ENCODE measurements around the gene VIL1. TPM values are rescaled to one million over a fixed set of nuclear protein-coding genes. Genes with fewer than 3 reads are reported as not detected.

The VIL1 gene
- total RNA-seq, 1 donor from 2014 or later = not detected

DNA sequence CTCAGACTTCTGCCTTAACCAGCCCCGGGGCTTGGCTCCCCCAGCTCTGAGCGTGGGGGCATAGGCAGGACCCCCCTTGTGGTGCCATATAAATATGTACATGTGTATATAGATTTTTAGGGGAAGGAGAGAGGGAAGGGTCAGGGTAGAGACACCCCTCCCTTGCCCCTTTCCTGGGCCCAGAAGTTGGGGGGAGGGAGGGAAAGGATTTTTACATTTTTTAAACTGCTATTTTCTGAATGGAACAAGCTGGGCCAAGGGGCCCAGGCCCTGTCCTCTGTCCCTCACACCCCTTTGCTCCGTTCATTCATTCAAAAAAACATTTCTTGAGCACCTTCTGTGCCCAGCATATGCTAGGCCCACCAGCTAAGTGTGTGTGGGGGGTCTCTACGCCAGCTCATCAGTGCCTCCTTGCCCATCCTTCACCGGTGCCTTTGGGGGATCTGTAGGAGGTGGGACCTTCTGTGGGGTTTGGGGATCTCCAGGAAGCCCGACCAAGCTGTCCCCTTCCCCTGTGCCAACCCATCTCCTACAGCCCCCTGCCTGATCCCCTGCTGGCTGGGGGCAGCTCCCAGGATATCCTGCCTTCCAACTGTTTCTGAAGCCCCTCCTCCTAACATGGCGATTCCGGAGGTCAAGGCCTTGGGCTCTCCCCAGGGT lies 13.7 kb upstream of the VIL1 start:
- Mint-ChIP-seq H3K4me1 (peaks cover 24% of the 10 kb centered on the region), H3K36me3 (ENCODE audit: low read depth) (no peaks in the 10 kb centered on the region), H3K9me3 (no peaks in the 10 kb centered on the region), H3K27ac (ENCODE audit: unreplicated experiment) (peak overlapping the region; percentile 19), H3K27me3 (ENCODE audit: low read depth) (no peaks in the 10 kb centered on the region), H3K4me3 (peak overlapping the region; percentile 83)
- no peak for DNase-seq (ENCODE audit: low read depth, low spot score)
- TF ChIP-seq, protein P1, sequence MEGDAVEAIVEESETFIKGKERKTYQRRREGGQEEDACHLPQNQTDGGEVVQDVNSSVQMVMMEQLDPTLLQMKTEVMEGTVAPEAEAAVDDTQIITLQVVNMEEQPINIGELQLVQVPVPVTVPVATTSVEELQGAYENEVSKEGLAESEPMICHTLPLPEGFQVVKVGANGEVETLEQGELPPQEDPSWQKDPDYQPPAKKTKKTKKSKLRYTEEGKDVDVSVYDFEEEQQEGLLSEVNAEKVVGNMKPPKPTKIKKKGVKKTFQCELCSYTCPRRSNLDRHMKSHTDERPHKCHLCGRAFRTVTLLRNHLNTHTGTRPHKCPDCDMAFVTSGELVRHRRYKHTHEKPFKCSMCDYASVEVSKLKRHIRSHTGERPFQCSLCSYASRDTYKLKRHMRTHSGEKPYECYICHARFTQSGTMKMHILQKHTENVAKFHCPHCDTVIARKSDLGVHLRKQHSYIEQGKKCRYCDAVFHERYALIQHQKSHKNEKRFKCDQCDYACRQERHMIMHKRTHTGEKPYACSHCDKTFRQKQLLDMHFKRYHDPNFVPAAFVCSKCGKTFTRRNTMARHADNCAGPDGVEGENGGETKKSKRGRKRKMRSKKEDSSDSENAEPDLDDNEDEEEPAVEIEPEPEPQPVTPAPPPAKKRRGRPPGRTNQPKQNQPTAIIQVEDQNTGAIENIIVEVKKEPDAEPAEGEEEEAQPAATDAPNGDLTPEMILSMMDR (conservative IDR thresholded peaks at IDR 0.05) = no peak

DNA sequence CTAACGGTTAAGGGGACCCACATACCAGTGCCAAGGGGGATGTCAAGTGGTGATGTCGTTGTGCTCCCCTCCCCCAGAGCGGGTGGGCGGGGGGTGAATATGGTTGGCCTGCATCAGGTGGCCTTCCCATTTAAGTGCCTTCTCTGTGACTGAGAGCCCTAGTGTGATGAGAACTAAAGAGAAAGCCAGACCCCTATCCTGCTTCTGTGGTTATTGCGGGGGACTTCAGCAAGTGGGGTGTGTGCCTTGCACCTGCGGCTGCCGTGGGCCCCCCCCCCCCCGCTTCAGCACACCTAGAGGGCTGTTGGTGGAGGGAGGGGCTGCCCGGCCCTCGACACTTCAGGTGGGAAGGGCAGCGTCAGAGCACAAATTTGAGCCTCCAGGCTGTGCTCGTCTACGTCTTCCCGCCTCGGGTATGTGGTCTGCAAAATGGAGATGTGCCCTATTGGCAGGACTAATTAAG lies 13.1 kb upstream of the VIL1 start:
- H3K4me1 Mint-ChIP-seq = peaks cover 24% of the 10 kb centered on the region
- peak overlapping the region; percentile 83 for H3K4me3 Mint-ChIP-seq
- H3K27ac Mint-ChIP-seq (ENCODE audit: unreplicated experiment) = peak overlapping the region; percentile 19
- no peaks in the 10 kb centered on the region for H3K27me3 Mint-ChIP-seq (ENCODE audit: low read depth)
- DNase-seq (ENCODE audit: low read depth, low spot score) = no peak
- no peaks in the 10 kb centered on the region for H3K9me3 Mint-ChIP-seq
- TF ChIP-seq, protein P1 (conservative IDR thresholded peaks at IDR 0.05) = no peak
- H3K36me3 Mint-ChIP-seq (ENCODE audit: low read depth) = no peaks in the 10 kb centered on the region

DNA sequence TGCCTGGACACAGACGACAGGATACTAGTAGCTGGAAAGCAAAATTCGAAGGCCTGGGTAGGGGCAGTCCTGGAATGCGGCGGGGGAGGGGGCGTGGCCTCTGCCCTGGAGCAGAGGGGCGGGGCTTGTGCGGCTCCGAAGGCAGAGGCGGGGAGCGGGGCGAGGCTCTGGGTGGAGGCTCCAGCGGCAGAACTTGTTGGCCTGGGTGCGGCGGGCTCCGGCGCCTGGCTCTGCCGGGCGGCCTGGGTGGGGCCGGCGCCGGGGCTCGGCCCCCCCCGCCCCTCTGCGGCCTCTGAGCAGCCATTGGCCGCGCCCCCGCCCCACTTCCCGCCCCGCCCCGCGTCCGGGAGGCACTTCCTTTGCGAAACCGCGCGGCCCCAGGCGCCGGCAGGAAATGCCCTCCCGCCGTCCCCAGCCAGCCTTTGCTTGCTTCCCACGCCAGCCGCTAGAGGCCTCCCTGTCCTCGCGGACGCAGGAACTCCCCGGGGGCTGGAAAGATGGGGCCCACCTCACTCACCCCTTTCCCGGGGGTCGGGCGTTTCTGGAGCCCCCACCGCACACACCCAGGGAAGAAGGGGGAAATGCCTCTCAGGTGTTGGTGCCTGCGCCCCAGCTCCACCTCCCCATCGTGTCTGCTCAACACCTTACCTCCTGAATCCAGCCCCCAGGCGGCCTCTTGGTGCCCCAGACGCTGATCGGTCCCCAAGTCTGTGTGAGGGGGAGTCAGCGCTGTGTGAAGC lies 12.5 kb upstream of the VIL1 start:
- Mint-ChIP-seq H3K4me3 (peak overlapping the region; percentile 86), H3K27me3 (ENCODE audit: low read depth) (no peaks in the 10 kb centered on the region), H3K4me1 (peaks cover 24% of the 10 kb centered on the region), H3K9me3 (no peaks in the 10 kb centered on the region), H3K36me3 (ENCODE audit: low read depth) (no peaks in the 10 kb centered on the region), H3K27ac (ENCODE audit: unreplicated experiment) (peak overlapping the region; percentile 92)
- DNase-seq (ENCODE audit: low read depth, low spot score) = peak; percentile 95
- TF ChIP-seq, protein P1 (conservative IDR thresholded peaks at IDR 0.05) = peak; percentile 77

DNA sequence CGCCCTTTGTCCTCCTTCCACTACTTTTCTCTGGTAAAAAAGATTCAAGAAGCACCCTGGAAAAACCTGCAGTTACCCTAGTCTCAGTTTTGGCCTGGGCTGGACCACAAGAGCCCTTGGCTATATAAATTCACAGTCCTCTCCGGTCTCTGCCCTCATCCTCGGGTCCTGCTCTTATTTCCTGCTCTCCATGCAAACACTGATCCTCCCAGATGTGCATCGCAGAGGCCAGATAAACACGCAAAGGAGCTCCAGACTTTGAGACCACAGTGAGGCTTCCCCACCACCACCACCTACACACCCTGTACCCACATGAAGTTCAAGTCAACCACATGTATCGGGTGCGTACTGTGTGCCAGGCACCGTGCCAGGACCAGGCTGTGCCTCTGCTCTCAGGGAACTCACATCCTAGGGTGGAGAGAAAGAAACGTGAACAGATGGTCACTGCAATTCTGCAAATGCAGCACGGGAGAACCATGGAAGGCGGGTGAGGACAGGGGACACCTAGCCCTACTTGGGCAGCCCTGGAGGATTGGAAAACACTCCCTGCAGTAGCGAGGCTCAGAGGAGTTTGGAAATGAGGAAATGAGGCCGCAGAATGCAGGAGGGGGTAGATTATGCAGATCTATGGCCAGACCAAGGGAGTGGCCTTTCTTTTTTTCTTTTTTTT lies 11.8 kb upstream of the VIL1 start:
- H3K9me3 Mint-ChIP-seq = no peaks in the 10 kb centered on the region
- H3K27ac Mint-ChIP-seq (ENCODE audit: unreplicated experiment) = peak overlapping the region; percentile 92
- TF ChIP-seq, protein P1 (conservative IDR thresholded peaks at IDR 0.05) = no peak
- peak overlapping the region; percentile 86 for H3K4me3 Mint-ChIP-seq
- no peaks in the 10 kb centered on the region for H3K27me3 Mint-ChIP-seq (ENCODE audit: low read depth)
- peaks cover 24% of the 10 kb centered on the region for H3K4me1 Mint-ChIP-seq
- DNase-seq (ENCODE audit: low read depth, low spot score) = no peak
- no peaks in the 10 kb centered on the region for H3K36me3 Mint-ChIP-seq (ENCODE audit: low read depth)

DNA sequence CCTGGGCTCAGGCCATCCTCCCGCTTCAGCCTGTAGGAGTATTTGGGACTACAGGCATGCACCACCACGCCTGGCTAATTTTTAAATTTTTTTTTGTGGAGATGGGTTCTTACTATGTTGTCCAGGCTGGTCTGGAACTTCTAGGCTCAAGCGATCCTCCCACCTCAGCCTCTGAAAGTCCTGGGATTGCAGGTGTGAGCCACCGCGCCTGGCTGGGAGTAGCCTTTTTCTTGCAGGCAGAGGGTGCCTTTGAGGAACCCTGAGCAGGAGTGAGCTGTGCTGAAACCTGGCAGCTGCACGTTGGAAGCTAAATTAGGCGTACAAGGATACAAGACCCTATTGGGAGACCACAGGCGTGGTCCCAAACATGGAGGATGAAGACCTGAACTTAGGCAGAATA lies 11.2 kb upstream of the VIL1 start:
- no peak overlapping the region for H3K4me3 Mint-ChIP-seq
- DNase-seq (ENCODE audit: low read depth, low spot score) = no peak
- TF ChIP-seq, protein P1 (conservative IDR thresholded peaks at IDR 0.05) = no peak

More for the DNA sequence above, 11.2 kb upstream of the VIL1 start:
- Mint-ChIP-seq H3K27me3 (ENCODE audit: low read depth) (no peaks in the 10 kb centered on the region), H3K27ac (ENCODE audit: unreplicated experiment) (no peak overlapping the region), H3K4me1 (peaks cover 24% of the 10 kb centered on the region), H3K36me3 (ENCODE audit: low read depth) (no peaks in the 10 kb centered on the region), H3K9me3 (no peaks in the 10 kb centered on the region)

Data from neural crest cell (in vitro differentiated cells).